B cell (primary cell): ENCODE results near the gene COQ4. TPM values are rescaled to one million over a fixed set of nuclear protein-coding genes. Genes with fewer than 3 reads are reported as not detected.

Experiments used
- ATAC-seq: fragments of 200-7000 bp; cut with Tn5 transposase; one replicate; pipeline ENCODE4 v1.10.0; 2021; ENCODE audit warnings: low read depth, mild to moderate bottlenecking, moderate number of reproducible peaks, moderate library complexity
- CTCF ChIA-PET: fragments of 350-600 bp; sonication (Branson Sonifier 250); formaldehyde crosslinking; loops from one replicate; lab custom pipeline; 2021; ENCODE audit warnings: antibody characterized with exemption, inconsistent platforms; lab: Charles Lee
- POLR2A ChIA-PET: fragments of 350-600 bp; sonication (Branson Sonifier 250); formaldehyde crosslinking; loops from one replicate; lab custom pipeline; 2021; ENCODE audit warnings: antibody characterized with exemption; lab: Charles Lee
- DNase-seq: peaks from one replicate; pipeline ENCODE4 v3.0.0; 2013
- H2AFZ ChIP-seq: 2 replicates; pipeline ENCODE4 v1.6.1; 2012; ENCODE audit warnings: mild to moderate bottlenecking, low read depth, low read length; ENCODE audit not compliant: insufficient read depth, poor library complexity, severe bottlenecking
- H3K27ac ChIP-seq, 2 donors: 1 replicate in 1 of 2; 2 replicates in 1 of 2; pipeline ENCODE4 v1.5.1; 2012 to 2013; ENCODE audit warnings: low read length in 2 of 2, mild to moderate bottlenecking in 2 of 2, moderate library complexity in 1 of 2
- H3K27me3 ChIP-seq, 4 experiments: fragments of 200-600 bp in 1 of 4; sonication (generic) in 1 of 4; replicated peaks in 1 of 4; 1 replicate in 2 of 4; 2 replicates in 2 of 4; pipeline versions ENCODE4 v1.6.1 to v1.7.0; 2013 to 2016; ENCODE audit warnings: low read length in 3 of 4, mild to moderate bottlenecking in 2 of 4, mixed read lengths in 1 of 4, moderate library complexity in 1 of 4; ENCODE audit not compliant: insufficient read depth in 4 of 4, control insufficient read depth in 3 of 4; ENCODE audit errors: control extremely low read depth in 1 of 4
- H3K36me3 ChIP-seq, 2 experiments: replicated peaks in 1 of 2; 1 replicate in 1 of 2; 2 replicates in 1 of 2; pipeline versions ENCODE4 v1.6.1 to v1.7.1; 2013; ENCODE audit warnings: low read length in 1 of 2; ENCODE audit not compliant: insufficient read depth in 2 of 2, control insufficient read depth in 1 of 2; ENCODE audit errors: control extremely low read depth in 1 of 2, extremely low read depth in 1 of 2
- H3K4me1 ChIP-seq, 2 donors: fragments of 200-600 bp in 1 of 2; sonication (generic) in 1 of 2; 1 replicate in 1 of 2; 2 replicates in 1 of 2; pipeline versions ENCODE4 v1.5.1 to v1.6.1; 2013 to 2017; ENCODE audit warnings: low read length in 2 of 2; ENCODE audit not compliant: control insufficient read depth in 2 of 2, insufficient read depth in 2 of 2
- H3K4me2 ChIP-seq: replicated peaks from 2 replicates; pipeline ENCODE3; 2012; ENCODE audit warnings: mild to moderate bottlenecking, low read depth, low read length; ENCODE audit not compliant: poor library complexity, severe bottlenecking
- H3K4me3 ChIP-seq, 5 experiments: fragments of 200-600 bp in 1 of 5; sonication (generic) in 1 of 5; 1 replicate in 3 of 5; 2 replicates in 2 of 5; pipeline versions ENCODE4 v1.5.1 to v1.7.0; 2011 to 2016; ENCODE audit warnings: low read length in 4 of 5, mild to moderate bottlenecking in 4 of 5, low read depth in 2 of 5, control low read depth in 1 of 5, moderate library complexity in 1 of 5; ENCODE audit not compliant: insufficient read depth in 1 of 5; ENCODE audit errors: control extremely low read depth in 1 of 5, extremely low read depth in 1 of 5
- H3K79me2 ChIP-seq: fragments of 200-600 bp; sonication (generic); one replicate; pipeline ENCODE4 v1.6.0; 2016; ENCODE audit warnings: low read length; ENCODE audit not compliant: control insufficient read depth, insufficient read depth
- H3K9ac ChIP-seq: fragments of 200-600 bp; sonication (generic); 2 replicates; pipeline ENCODE4 v1.6.1; 2017; ENCODE audit warnings: mild to moderate bottlenecking, low read length, moderate library complexity
- H3K9me3 ChIP-seq, 3 donors: one replicate each; pipeline versions ENCODE4 v1.6.1 to v1.7.1; 2013; ENCODE audit warnings: low read length in 2 of 3; ENCODE audit not compliant: control insufficient read depth in 2 of 3, insufficient read depth in 1 of 3; ENCODE audit errors: control extremely low read depth in 1 of 3
- H4K20me1 ChIP-seq: 2 replicates; pipeline ENCODE4 v1.6.0; 2012; ENCODE audit warnings: mild to moderate bottlenecking, low read length; ENCODE audit not compliant: insufficient read depth, control insufficient read depth, poor library complexity, severe bottlenecking
- H3K27ac Mint-ChIP-seq: one replicate; pipeline ENCODE4 v1.8.0; 2021; ENCODE audit warnings: mixed read lengths
- H3K27me3 Mint-ChIP-seq: one replicate; pipeline ENCODE4 v1.8.0; 2021; ENCODE audit warnings: mixed read lengths
- H3K4me1 Mint-ChIP-seq: one replicate; pipeline ENCODE4 v1.8.0; 2021; ENCODE audit warnings: mixed read lengths
- H3K4me3 Mint-ChIP-seq: one replicate; pipeline ENCODE4 v1.8.0; 2021; ENCODE audit warnings: mixed read lengths
- H3K9me3 Mint-ChIP-seq: one replicate; pipeline ENCODE4 v1.8.0; 2022; ENCODE audit warnings: mixed read lengths; ENCODE audit not compliant: insufficient read depth
- CTCF ChIP-seq: fragments of 200-600 bp; IDR thresholded peaks from one replicate; pipeline ENCODE4 v1.8.0; 2022; ENCODE audit warnings: antibody characterized with exemption, mild to moderate bottlenecking
- EZH2 ChIP-seq: IDR thresholded peaks from 2 replicates; pipeline ENCODE4 v1.6.1; 2012; ENCODE audit warnings: borderline replicate concordance, low read depth, mild to moderate bottlenecking, moderate library complexity, low read length; ENCODE audit not compliant: insufficient read depth, poor library complexity, severe bottlenecking
- WGBS: methylation state at CpG from one replicate; pipeline ENCODE4 v1.1.5; 2013; ENCODE audit warnings: missing lambda C conversion rate; ENCODE audit not compliant: insufficient coverage; 5-methylcytosine and 5-hydroxymethylcytosine counted together
- intact Hi-C: fragments of 100-400 bp; cut with micrococcal nuclease; formaldehyde crosslinking; loops from one replicate; pipeline ENCODE4 v1.10.0; 2022
- polyA plus RNA-seq: library from polyadenylated mRNA; depleted of rRNA; stranded (reverse); fragments of >200 nt; gene quantifications from 2 replicates; pipeline ENCODE4 v1.2.3, GENCODE V29; 2012
- total RNA-seq, 2 donors: library from RNA; stranded (reverse); fragments of 120-200 nt in 1 of 2; gene quantifications; 1 replicate in 1 of 2; 2 replicates in 1 of 2; pipeline versions ENCODE4 v1.2.3 to v1.2.4, GENCODE V29; 2013 to 2022

Gene COQ4
- total and polyA plus RNA-seq, 2 donors (not counting 1 experiment from before 2014, with no cell fraction given): 54.9 to 62.8 TPM

DNA sequence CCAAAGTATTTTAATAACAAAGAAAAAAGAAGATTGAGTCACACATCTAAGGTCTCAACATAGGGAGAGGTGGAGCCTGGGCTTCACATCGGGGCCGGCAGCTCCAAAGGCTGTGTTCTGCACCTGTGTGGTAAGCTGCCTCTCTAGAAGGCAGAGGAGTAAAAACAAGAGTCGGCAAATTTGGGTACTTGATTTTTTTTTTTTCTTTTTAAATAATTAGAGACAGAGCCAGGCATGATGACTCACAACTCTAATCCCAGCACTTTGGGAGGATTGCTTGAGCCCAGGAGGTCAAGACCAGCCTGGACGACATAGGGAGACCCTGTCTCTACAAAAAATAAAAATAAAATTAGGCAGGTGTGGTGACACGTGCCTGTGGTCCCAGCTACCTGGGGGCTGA lies 53.2 kb downstream of the COQ4 start:
- intact Hi-C loops: no loop called here
- peaks cover 9 to 15% of the 10 kb centered on the region in 2 donors for H3K4me1 ChIP-seq
- peaks cover 60% of the 10 kb centered on the region for H4K20me1 ChIP-seq
- Mint-ChIP-seq H3K27me3 (no peaks in the 10 kb centered on the region), H3K4me3 (no peak overlapping the region), H3K9me3 (no peaks in the 10 kb centered on the region), H3K4me1 (peaks cover 22% of the 10 kb centered on the region), H3K27ac (no peak overlapping the region)
- H3K9ac ChIP-seq: no peak overlapping the region
- peaks cover 2 to 35% of the 10 kb centered on the region in 2 experiments for H3K36me3 ChIP-seq
- ChIA-PET POLR2A (no interaction called here), CTCF (no interaction called here)
- H3K4me3 ChIP-seq: no peak overlapping the region
- no peak overlapping the region for H3K4me2 ChIP-seq
- no peak overlapping the region for H2AFZ ChIP-seq
- no peak overlapping the region for H3K27ac ChIP-seq
- H3K9me3 ChIP-seq: no peaks in the 10 kb centered on the region
- ATAC-seq (no peak), DNase-seq (no peak)
- no peaks in the 10 kb centered on the region for H3K27me3 ChIP-seq
- H3K79me2 ChIP-seq: peaks cover 82% of the 10 kb centered on the region
- TF ChIP-seq CTCF (no peak), EZH2 (no peak)
- WGBS: 100% methylated on average over 2 of the region's 5 CpGs

GRCh38 chr9:128382261-128382660 lies 59.6 kb downstream of the COQ4 start:
- 100% methylated on average over 3 of the region's 6 CpGs for WGBS
- Histone ChIP-seq H3K4me3 (no peak overlapping the region), H3K27me3 (no peaks in the 10 kb centered on the region), H2AFZ (no peak overlapping the region), H4K20me1 (peaks cover 66% of the 10 kb centered on the region), H3K79me2 (peaks cover 39% of the 10 kb centered on the region), H3K4me1 (no peaks in the 10 kb centered on the region), H3K9me3 (no peaks in the 10 kb centered on the region), H3K4me2 (no peak overlapping the region), H3K27ac (no peak overlapping the region), H3K9ac (no peak overlapping the region), H3K36me3 (peaks cover 1 to 61% of the 10 kb centered on the region in 2 experiments)
- no peak overlapping the region for H3K27ac Mint-ChIP-seq
- no peaks in the 10 kb centered on the region for H3K27me3 Mint-ChIP-seq
- TF ChIP-seq CTCF (no peak), EZH2 (no peak)
- peaks cover 2% of the 10 kb centered on the region for H3K4me1 Mint-ChIP-seq
- intact Hi-C loops: no loop called here
- POLR2A ChIA-PET: no interaction called here
- no peaks in the 10 kb centered on the region for H3K9me3 Mint-ChIP-seq
- CTCF ChIA-PET: no interaction called here
- ATAC-seq (no peak), DNase-seq (no peak)
- no peak overlapping the region for H3K4me3 Mint-ChIP-seq
